Myocyte (in vitro differentiated cells): Measurements from ENCODE around the gene SHROOM1. TPM values are rescaled to one million over a fixed set of nuclear protein-coding genes. Genes with fewer than 3 reads are reported as not detected.

Experiments
- DNase-seq: peaks from one replicate; pipeline ENCODE4 v3.0.0-alpha.2; 2012; ENCODE audit warnings: low read depth
- total RNA-seq: library from RNA; depleted of rRNA; stranded (reverse); fragments of >200 nt; gene quantifications from 2 replicates; pipeline ENCODE4 v1.2.3, GENCODE V29; 2014

The SHROOM1 gene
- total RNA-seq, 1 donor from 2014 or later, result 7.7 TPM

- DNase-seq, result no peak
These were observed 51.6 kb downstream of the SHROOM1 start for GRCh38 chr5:132778856-132779255.

GRCh38 chr5:132778129-132778528 is 52.3 kb downstream of the SHROOM1 start:
- no peak for DNase-seq

GRCh38 chr5:132777209-132778069 is 53.0 kb downstream of the SHROOM1 start, which contains the start of gene SEPTIN8:
TSS of gene SEPTIN8 (minus strand) at chr5:132777239. CDS start at chr5:132777137, 102 bp downstream.
- peak; percentile 58 for DNase-seq

- no peak for DNase-seq
These were observed 53.6 kb downstream of the SHROOM1 start for GRCh38 chr5:132776938-132777208.

- DNase-seq, result no peak
These were observed 54.1 kb downstream of the SHROOM1 start for GRCh38 chr5:132776131-132776937.

GRCh38 chr5:132775476-132775961 is 54.9 kb downstream of the SHROOM1 start:
- DNase-seq, result no peak

- no peak for DNase-seq
These were observed 55.6 kb downstream of the SHROOM1 start for GRCh38 chr5:132774896-132775295.

- no peak for DNase-seq
These were observed 56.0 kb downstream of the SHROOM1 start for GRCh38 chr5:132774406-132774805.

- no peak for DNase-seq
These were observed 56.7 kb downstream of the SHROOM1 start for GRCh38 chr5:132773601-132774355.

GRCh38 chr5:132773114-132773513 is 57.3 kb downstream of the SHROOM1 start:
- DNase-seq, result peak; percentile 56

GRCh38 chr5:132772291-132773070 is 58.0 kb downstream of the SHROOM1 start:
- peak; percentile 54 for DNase-seq

Other genes starting within 250 kb of the SHROOM1 start
- gene IL13, start 172.5 kb downstream of the SHROOM1 start, total RNA-seq, result not detected in 2 replicates
- not detected in 2 replicates for gene IL4, start 156.7 kb downstream of the SHROOM1 start, total RNA-seq
- 7.1 and 7.4 TPM in 2 replicates for gene KIF3A, start 93.1 kb downstream of the SHROOM1 start, total RNA-seq
- not detected in 2 replicates for gene CCNI2, start 83.2 kb downstream of the SHROOM1 start, total RNA-seq
- gene SEPTIN8, start 53.4 kb downstream of the SHROOM1 start, total RNA-seq, result 22.0 and 25.3 TPM in 2 replicates
- 0.11 and 0.36 TPM in 2 replicates for gene SOWAHA, start 17.3 kb downstream of the SHROOM1 start, total RNA-seq
- gene GDF9, start 35.8 kb upstream of the SHROOM1 start, total RNA-seq, result 0.27 and 0.57 TPM in 2 replicates
- gene UQCRQ, start 36.0 kb upstream of the SHROOM1 start, total RNA-seq, result 99.8 and 134 TPM in 2 replicates
- 0.88 and 1.0 TPM in 2 replicates for gene LEAP2, start 43.0 kb upstream of the SHROOM1 start, total RNA-seq
- 87.9 and 98.6 TPM in 2 replicates for gene AFF4, start 133.0 kb upstream of the SHROOM1 start, total RNA-seq
- 18.6 and 21.7 TPM in 2 replicates for gene ZCCHC10, start 195.9 kb upstream of the SHROOM1 start, total RNA-seq
- 145 TPM in 2 replicates for gene HSPA4, start 221.4 kb upstream of the SHROOM1 start, total RNA-seq